Fibroblast of skin of back (primary cell): ENCODE data around the gene HARS1. TPM values are rescaled to one million over a fixed set of nuclear protein-coding genes. Genes with fewer than 3 reads are reported as not detected.
"Not testable (repeated sequence)": the region's sequence is repeated elsewhere in the genome, so short reads cannot be mapped to it uniquely, and the experiment has no call there.

Experiments
- DNase-seq: peaks from one replicate; pipeline ENCODE4 v3.0.0-alpha.2; 2013
- polyA plus RNA-seq, 2 experiments: library from polyadenylated mRNA; unstranded; fragments of 120-200 nt; gene quantifications; one replicate each; pipeline ENCODE4 v1.2.1, GENCODE V29; 2013; ENCODE audit not compliant: insufficient read length in 2 of 2

The HARS1 gene
- polyA plus RNA-seq (2013, experiment 1 of 2; ENCODE audit: insufficient read length): 92.0 TPM
- polyA plus RNA-seq (2013, experiment 2 of 2; ENCODE audit: insufficient read length): 58.4 TPM

GRCh38 chr5:140690941-140691924 lies at the start of gene HARS1, which contains the start of gene HARS2:
Gene HARS1 (minus strand): TSS chr5:140691370. CDS start chr5:140691304, 66 bp downstream.
Gene HARS2 (plus strand): TSS chr5:140691455. CDS start chr5:140691649, 194 bp downstream.
- DNase-seq: peak; percentile 97

DNA sequence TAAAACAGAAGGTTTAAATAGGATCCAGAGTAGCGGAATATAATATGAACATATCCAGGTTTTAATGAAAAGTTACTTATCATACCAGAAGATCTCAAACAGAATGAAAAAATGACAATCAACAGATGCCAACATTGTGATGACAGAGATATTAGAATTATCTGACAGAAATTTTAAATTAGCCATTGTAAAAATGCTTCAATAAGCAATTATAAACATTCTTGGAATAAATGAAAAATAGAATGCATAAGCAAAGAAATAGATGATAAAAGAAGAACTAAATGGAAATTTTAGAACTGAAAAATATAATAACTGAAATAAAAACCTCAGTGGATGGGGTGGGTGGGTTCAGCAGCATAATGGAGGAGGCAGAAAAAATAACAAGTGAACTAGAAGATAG lies 46.3 kb upstream of the HARS1 start:
- DNase-seq: no peak

DNA sequence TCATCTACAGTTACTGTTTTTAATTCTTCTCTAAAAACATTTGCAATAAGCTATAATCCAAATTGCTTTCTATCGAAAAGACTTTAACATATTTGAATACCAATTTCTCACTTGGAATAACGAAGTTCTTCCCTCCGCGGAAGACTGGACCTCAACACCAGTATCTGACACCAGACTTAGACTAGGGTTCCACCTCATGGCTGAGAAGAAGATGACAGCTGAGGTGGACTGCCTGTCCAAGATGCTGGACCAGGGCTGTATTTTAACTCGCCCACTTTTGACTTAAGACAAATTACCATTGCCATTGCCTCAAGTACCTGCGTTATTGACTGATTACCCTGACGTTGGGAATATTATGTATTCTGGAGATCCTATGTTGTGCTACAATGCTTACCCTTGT lies 43.2 kb upstream of the HARS1 start:
- DNase-seq: peak; percentile 9

GRCh38 chr5:140733098-140733497 lies 41.9 kb upstream of the HARS1 start:
- no peak for DNase-seq

DNA sequence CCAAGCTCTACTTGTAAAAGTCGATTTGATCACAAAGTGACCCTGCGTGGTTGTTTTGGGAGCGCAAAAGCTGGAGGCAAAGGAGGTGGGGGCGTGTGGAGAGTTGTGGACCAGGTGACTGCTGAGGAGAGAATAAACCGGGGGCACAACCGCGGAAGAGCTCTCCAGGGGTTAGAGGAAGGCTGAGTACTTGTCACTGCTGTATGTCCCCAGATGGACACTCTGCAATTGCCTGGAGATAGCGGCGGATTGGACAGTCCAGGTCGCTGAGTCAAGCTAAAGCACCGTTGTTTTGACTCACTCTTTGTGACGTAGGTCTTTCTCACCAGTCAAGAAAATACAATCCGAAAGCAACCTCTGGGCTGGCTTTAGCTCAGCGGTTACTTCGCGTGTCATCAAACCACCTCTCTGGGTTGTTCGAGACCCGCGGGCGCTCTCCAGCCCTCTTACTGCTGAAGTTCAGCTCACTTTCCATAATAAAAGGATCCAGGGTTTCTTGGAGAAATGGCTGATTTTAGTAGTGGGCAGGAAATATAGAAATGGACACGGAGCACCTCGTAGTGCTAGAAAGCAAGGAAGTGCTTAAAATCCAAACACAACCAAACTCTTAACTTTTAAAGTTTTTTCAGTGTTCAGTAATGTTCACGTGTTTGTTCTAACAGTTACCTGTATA lies 34.8 kb upstream of the HARS1 start:
- DNase-seq: peak; percentile 94

DNA sequence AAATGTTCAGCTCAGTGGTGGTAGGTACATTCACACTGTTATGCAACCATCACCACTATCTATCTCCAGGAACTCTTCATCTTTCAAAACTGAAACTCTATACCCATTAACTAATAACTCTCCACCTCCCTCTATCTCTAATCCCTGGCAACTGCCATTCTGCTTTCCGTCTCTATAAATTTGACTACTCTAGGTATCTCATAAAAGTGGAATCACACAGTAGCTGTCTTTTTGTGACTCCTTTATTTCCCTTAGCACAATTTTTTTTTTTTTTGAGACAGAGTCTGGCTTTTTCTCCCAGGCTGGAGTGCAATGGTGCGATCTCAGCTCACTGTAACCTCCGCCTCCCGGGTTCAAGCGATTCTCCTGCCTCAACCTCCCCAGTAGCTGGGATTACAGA lies 30.2 kb upstream of the HARS1 start:
- not testable (repeated sequence) for DNase-seq

DNA sequence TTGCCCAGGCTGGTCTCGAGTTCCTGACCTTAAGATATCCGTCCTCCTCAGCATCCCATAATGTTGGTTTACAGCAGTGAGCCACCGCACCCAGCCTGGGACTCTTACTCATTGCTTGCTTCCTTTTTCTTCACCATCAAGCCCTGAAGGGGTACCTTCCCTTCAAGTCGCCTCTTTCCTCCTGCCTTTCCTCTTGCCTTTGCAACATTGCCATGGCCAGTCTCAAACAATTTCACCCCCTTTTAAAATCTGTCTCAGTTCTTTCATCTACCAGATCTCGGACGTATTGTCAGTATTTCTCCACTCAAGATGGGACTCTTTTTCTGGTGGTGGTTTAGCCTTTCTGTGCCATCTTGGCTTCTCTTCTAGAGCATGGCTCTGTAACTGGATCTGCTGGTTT lies 29.6 kb upstream of the HARS1 start:
- not testable (repeated sequence) for DNase-seq

DNA sequence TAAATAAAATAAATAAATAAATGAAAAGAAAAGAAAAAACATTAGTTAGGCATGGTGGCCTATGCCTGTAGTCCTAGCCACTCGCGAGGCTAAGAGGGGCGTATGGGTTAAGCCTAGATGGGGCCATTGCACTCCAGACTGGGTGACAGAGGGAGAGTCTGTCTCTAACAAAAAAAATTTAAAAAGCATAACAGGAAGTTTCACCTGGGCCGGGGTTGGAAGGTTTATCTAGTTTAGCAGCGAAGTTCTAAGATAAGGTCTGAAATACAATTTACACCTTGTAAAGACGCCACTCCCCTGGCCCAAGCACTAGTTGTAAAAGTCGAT lies 27.1 kb upstream of the HARS1 start:
- no peak for DNase-seq

- DNase-seq: not testable (repeated sequence)
Measured at GRCh38 chr5:140716238-140716637, 25.1 kb upstream of the HARS1 start.

DNA sequence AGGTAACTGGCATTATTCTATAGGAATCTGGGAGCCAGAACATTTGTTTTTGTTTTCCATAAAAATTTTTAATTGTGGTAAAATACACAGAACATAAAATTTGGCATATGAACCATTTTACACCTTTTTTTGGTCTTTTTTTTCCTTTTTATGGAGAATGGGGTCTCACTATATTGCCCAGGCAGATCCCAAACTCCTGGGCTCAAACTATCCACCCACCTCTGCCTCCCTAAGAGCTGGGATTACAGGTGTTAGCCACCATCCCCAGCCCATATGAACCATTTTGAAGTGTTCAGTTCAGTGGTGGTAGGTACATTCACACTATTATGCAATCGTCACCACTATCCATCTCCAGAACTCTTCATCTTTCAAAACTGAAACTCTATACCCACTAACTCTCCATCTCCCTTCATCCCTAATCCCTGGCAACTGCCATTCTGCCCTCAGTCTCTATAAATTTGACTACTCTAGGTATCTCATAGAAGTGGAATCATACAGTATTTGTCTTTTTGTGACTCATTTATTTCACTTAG lies 22.5 kb upstream of the HARS1 start:
- no peak for DNase-seq

- no peak for DNase-seq
Measured at GRCh38 chr5:140711794-140712193, 20.6 kb upstream of the HARS1 start.

DNA sequence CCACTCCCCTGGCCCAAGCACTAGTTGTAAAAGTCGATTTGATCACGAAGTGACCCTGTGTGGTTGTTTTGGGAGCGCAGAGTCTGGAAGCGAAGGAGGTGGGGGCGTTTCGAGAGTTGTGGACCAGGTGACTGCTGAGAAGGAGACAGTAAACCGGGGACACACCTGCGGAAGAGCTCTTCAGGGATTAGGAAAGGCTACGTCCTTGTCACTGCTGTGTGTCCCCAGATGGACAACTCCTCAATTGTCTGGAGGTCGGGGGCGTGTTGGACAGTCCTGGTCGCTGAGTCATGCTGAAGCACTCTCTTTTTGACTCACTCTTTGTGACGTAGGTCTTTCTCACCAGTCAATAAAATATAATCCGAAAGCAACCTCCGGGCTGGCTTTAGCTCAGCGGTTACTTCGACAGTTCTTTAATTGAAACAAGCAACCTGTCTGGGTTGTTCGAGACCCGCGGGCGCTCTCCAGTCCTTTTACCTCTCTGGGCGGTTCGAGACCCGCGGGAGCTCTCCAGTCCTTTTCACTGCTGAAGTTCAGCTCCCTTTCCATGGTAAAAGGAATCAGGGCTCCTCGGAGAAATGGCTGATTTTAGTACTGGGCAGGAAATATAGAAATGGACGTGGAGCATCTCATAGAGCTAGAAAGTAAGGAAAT lies 19.9 kb upstream of the HARS1 start:
- DNase-seq: peak; percentile 98

- DNase-seq: not testable (repeated sequence)
Measured at GRCh38 chr5:140708787-140709186, 17.6 kb upstream of the HARS1 start.

- no peak for DNase-seq
Measured at GRCh38 chr5:140707812-140708211, 16.6 kb upstream of the HARS1 start.

GRCh38 chr5:140700177-140701144 lies 9.3 kb upstream of the HARS1 start, which contains the start of gene ZMAT2:
Gene ZMAT2 (plus strand): TSS chr5:140700447. CDS start chr5:140700461, 14 bp downstream.
- DNase-seq: peak; percentile 99

- DNase-seq: no peak
Measured at GRCh38 chr5:140696891-140697492, 5.8 kb upstream of the HARS1 start.

DNA sequence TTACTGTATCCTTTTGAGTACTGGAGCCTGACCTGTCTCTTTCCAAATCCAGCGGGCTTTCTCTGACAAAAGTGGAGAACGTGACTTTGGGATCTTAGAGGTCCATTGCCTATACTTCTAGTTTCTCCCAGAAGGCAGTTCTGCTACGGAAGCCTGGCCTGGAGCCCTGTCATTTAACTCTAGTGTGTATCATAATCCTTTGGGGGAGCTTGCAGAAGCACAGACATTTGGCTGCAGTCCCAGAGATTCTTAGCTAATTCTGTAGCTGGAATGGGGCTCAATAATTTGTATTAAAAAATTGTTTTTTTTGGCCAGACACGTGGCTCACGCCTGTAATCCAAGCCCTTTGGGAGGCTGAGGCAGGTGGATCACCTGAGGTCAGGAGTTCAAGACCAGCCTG lies 3.1 kb upstream of the HARS1 start:
- no peak for DNase-seq

DNA sequence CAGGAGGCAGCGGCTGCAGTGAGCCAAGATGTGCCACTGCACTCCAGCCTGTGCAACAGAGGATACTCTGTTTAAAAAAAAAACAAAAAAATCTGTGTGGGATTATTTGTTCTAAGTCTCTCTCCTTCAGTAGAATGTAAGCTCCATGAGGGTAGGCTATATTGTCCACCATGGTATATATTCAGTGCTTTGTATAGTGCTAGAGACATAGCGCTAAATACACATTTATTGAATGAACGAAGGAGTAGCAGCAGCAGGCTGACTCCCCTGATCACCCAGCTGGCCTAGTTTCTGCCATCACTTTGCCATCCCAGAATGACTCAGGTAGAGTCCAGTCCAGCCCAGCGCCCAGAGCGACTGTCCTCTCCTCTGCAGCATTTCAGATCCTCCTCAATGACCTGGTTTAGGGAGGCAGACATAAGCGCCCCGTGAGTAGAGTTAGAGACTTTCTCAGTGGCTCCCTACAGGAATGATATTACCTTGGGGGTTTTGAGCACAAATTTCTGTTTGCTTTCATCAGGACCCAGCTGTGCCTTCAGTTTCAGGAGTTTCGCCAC lies 716 bp downstream of the HARS1 start:
- DNase-seq: no peak

- DNase-seq: no peak
Measured at GRCh38 chr5:140678993-140679392, 12.2 kb downstream of the HARS1 start.

DNA sequence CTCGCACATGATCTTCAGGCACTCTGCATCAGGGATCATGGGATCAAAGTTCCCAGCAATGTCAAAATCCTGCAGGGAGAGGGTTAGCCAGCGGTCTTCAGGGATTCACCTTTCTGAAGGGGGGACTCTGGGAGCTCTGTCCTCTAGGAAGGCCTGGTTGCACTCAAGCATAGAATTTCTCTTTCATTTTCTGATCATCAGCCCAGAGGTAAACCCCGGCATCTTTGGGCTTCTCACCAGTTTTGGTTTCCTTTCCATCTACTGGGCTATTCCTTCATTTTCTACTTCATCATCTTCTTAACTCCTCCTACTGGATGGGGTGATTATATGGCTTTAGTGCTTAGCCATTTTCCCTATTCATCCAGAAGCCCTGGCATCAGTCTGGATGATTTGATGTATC lies 13.2 kb downstream of the HARS1 start:
- DNase-seq: no peak

DNA sequence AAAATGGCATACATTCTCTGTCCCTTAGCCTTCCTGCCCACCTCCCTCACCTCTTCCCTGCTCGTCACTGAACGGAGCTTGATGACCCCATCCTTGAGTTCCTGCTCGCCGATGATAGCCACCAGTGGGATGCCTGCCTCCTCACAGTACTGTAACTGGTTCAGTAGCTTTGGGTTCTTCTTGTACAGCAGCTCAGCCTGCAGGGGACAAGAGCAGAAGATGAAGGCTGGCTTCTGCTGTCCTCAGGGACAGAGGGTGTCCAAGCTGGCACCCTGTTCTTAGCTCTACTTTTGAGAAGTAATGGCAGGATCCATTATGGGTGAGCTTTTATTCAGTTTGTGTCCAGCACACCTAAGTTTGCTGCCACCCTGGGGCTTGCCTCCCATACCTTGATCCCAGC lies 16.5 kb downstream of the HARS1 start:
- no peak for DNase-seq
